ENCODE data around the gene HOXA3. TPM values are rescaled to one million over a fixed set of nuclear protein-coding genes. Genes with fewer than 3 reads are reported as not detected.
A peak's percentile ranks its signal among the peaks of the same experiment; 100 is the strongest.

Gene HOXA3
- polyA plus RNA-seq, 3 donors = not detected

DNA sequence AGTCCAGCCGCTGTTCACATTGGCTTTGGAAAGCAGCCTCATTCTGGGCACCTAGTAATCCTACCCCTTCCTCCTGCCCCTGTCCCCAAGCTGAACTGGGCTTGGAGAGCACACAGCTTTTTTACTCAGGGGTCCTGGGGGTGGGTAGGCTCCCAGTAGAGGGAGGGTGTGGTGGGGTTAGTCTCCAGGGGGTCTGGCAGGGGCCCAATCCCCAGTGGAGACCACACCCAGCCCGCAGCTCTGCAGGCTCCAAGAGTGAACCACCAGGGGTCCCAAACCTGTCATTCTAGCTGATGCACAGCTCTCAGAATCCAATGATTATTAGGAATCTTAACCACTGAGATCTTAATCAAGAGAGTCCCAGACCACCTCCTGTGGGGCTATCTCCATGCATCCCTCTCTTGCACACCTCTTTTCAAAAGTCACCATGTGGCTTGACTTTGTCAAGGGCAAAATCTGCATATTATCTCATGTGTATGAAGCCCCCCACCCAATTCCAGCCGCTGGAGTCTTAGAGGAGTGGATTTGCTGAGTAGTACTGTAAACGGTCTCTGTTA lies 30.0 kb upstream of the HOXA3 start:
- Histone ChIP-seq H3K27me3 (ENCODE audit: control insufficient read depth in 2 of 2, insufficient read depth in 2 of 2, low read length in 2 of 2) (peaks cover 68 to 99% of the 10 kb centered on the region in 2 donors), H3K79me2 (ENCODE audit: insufficient read depth, low read length) (no peaks in the 10 kb centered on the region)

DNA sequence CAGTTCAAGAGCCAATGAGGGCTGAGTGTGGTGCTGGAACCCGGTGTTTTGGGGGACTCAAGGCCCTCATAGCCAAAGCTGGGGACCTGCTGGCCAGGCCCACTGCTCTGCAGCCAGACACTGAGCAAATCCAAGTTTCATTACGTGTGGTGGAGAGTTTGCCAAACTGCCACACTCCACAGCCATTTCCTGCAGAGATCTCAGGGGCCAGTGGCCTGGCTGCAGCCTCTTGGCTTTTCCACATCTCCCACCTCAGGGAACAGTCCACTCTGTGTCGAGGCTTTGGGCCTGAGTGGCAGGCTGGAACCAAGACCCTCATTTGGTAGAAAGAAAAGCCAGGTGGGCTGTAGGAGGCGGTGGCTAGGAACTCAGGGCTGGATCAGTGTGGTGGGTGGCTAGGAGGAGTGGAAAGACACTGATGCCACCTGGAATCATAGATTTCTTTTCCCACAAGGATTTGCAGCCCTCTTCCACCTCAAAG lies 29.5 kb upstream of the HOXA3 start:
- H3K27me3 ChIP-seq (ENCODE audit: control insufficient read depth in 2 of 2, insufficient read depth in 2 of 2, low read length in 2 of 2) = peaks cover 63 to 99% of the 10 kb centered on the region in 2 donors
- no peaks in the 10 kb centered on the region for H3K79me2 ChIP-seq (ENCODE audit: insufficient read depth, low read length)
- intact Hi-C loops (cut with micrococcal nuclease) = no loop called here
- Mint-ChIP-seq H3K9me3 (peaks cover 3 to 38% (median 17%) of the 10 kb centered on the region in 7 donors), H3K4me3 (peak overlapping the region in 1 of 2 donors; percentile 81), H3K36me3 (peaks cover 10 to 23% of the 10 kb centered on the region in 2 donors), H3K27me3 (ENCODE audit: low read depth in 3 of 3) (peaks cover 90 to 96% (median 96%) of the 10 kb centered on the region in 3 donors), H3K4me1 (peaks cover 42% of the 10 kb centered on the region), H3K27ac (no peak overlapping the region)
- peaks cover 35 to 38% of the 10 kb centered on the region in 2 donors for H3K4me1 ChIP-seq (ENCODE audit: control insufficient read depth in 1 of 2, insufficient read depth in 2 of 2, low read length in 2 of 2)
- peaks cover 7 to 45% of the 10 kb centered on the region in 2 donors for H3K9me3 ChIP-seq (replicated peaks in 1 of 2; ENCODE audit: control insufficient read depth in 1 of 2, insufficient read depth in 1 of 2, low read length in 2 of 2)
- H3K27ac ChIP-seq (ENCODE audit: low read depth in 1 of 2, low read length in 2 of 2) = no peak overlapping the region
- no peak overlapping the region for H3K4me2 ChIP-seq (replicated peaks; ENCODE audit: extremely low read depth, low read length, poor library complexity, severe bottlenecking)
- TF ChIP-seq, protein P1, sequence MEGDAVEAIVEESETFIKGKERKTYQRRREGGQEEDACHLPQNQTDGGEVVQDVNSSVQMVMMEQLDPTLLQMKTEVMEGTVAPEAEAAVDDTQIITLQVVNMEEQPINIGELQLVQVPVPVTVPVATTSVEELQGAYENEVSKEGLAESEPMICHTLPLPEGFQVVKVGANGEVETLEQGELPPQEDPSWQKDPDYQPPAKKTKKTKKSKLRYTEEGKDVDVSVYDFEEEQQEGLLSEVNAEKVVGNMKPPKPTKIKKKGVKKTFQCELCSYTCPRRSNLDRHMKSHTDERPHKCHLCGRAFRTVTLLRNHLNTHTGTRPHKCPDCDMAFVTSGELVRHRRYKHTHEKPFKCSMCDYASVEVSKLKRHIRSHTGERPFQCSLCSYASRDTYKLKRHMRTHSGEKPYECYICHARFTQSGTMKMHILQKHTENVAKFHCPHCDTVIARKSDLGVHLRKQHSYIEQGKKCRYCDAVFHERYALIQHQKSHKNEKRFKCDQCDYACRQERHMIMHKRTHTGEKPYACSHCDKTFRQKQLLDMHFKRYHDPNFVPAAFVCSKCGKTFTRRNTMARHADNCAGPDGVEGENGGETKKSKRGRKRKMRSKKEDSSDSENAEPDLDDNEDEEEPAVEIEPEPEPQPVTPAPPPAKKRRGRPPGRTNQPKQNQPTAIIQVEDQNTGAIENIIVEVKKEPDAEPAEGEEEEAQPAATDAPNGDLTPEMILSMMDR (IDR thresholded peaks at IDR 0.05) = no peak
- no peak for DNase-seq
- no peaks in the 10 kb centered on the region for H3K36me3 ChIP-seq (replicated peaks in 1 of 2; ENCODE audit: control insufficient read depth in 1 of 2, insufficient read depth in 2 of 2, low read length in 2 of 2)
- WGBS (ENCODE audit: insufficient coverage) = no CpG with 5 or more reads among the region's 4 CpGs
- no peak overlapping the region for H2AFZ ChIP-seq (ENCODE audit: insufficient read depth, low read depth, low read length, poor library complexity, severe bottlenecking)
- H3K9ac ChIP-seq (ENCODE audit: insufficient read depth, low read length, poor library complexity, severe bottlenecking) = no peak overlapping the region
- no peaks in the 10 kb centered on the region for H4K20me1 ChIP-seq (ENCODE audit: insufficient read depth, low read length)
- no peak overlapping the region for H3K4me3 ChIP-seq (replicated peaks in 1 of 3; ENCODE audit: low read depth in 2 of 3, low read length in 3 of 3)

More for the DNA sequence above, 30.0 kb upstream of the HOXA3 start:
- no peak overlapping the region for H3K4me2 ChIP-seq (replicated peaks; ENCODE audit: extremely low read depth, low read length, poor library complexity, severe bottlenecking)
- peaks cover 35 to 38% of the 10 kb centered on the region in 2 donors for H3K4me1 ChIP-seq (ENCODE audit: control insufficient read depth in 1 of 2, insufficient read depth in 2 of 2, low read length in 2 of 2)
- Mint-ChIP-seq H3K4me1 (peaks cover 45% of the 10 kb centered on the region), H3K4me3 (peak overlapping the region in 1 of 2 donors; percentile 81), H3K27me3 (ENCODE audit: low read depth in 3 of 3) (peaks cover 91 to 96% (median 96%) of the 10 kb centered on the region in 3 donors), H3K27ac (no peak overlapping the region), H3K9me3 (peaks cover 3 to 39% (median 18%) of the 10 kb centered on the region in 7 donors), H3K36me3 (peaks cover 10 to 23% of the 10 kb centered on the region in 2 donors)
- no peak overlapping the region for H3K4me3 ChIP-seq (replicated peaks in 1 of 3; ENCODE audit: low read depth in 2 of 3, low read length in 3 of 3)
- intact Hi-C loops (cut with micrococcal nuclease) = no loop called here
- no peak overlapping the region for H3K9ac ChIP-seq (ENCODE audit: insufficient read depth, low read length, poor library complexity, severe bottlenecking)
- DNase-seq = no peak
- TF ChIP-seq, protein P1 (IDR thresholded peaks at IDR 0.05) = no peak
- H4K20me1 ChIP-seq (ENCODE audit: insufficient read depth, low read length) = no peaks in the 10 kb centered on the region
- no peak overlapping the region for H2AFZ ChIP-seq (ENCODE audit: insufficient read depth, low read depth, low read length, poor library complexity, severe bottlenecking)
- no peaks in the 10 kb centered on the region for H3K36me3 ChIP-seq (replicated peaks in 1 of 2; ENCODE audit: control insufficient read depth in 1 of 2, insufficient read depth in 2 of 2, low read length in 2 of 2)
- 60% methylated on average over 1 of the region's 4 CpGs for WGBS (ENCODE audit: insufficient coverage)
- H3K27ac ChIP-seq (ENCODE audit: low read depth in 1 of 2, low read length in 2 of 2) = no peak overlapping the region
- H3K9me3 ChIP-seq (replicated peaks in 1 of 2; ENCODE audit: control insufficient read depth in 1 of 2, insufficient read depth in 1 of 2, low read length in 2 of 2) = peaks cover 7 to 45% of the 10 kb centered on the region in 2 donors

All from CD14-positive monocyte (primary cell).